SK-N-SH (cell line): Measurements from ENCODE around the gene YIPF5. TPM values are rescaled to one million over a fixed set of nuclear protein-coding genes. Genes with fewer than 3 reads are reported as not detected.

Experiments used
- CTCF ChIA-PET: fragments of 300-600, 350-600 bp; formaldehyde crosslinking; extraction: SDS; loops from one replicate; lab custom pipeline; 2021; lab: Yijun Ruan, JAX
- POLR2A ChIA-PET: fragments of 350-600 bp; sonication (Branson Sonifier 250); formaldehyde crosslinking; extraction: SDS; loops from one replicate; lab custom pipeline; 2020; ENCODE audit warnings: antibody characterized with exemption, inconsistent platforms; lab: Yijun Ruan, JAX
- DNase-seq: peaks from one replicate; pipeline ENCODE4 v3.0.0; 2012
- H2AFZ ChIP-seq: fragments of 200-600 bp; sonication (generic); 2 replicates; pipeline ENCODE4 v1.8.1; 2016; ENCODE audit warnings: antibody characterized with exemption, mild to moderate bottlenecking, low read depth
- H3F3A ChIP-seq: fragments of 200-600 bp; sonication (generic); replicated peaks from 2 replicates; pipeline ENCODE3; 2016; ENCODE audit warnings: antibody characterized with exemption, mild to moderate bottlenecking; ENCODE audit not compliant: insufficient read depth
- H3K27ac ChIP-seq, 2 experiments: fragments of 200-500 bp in 1 of 2; fragments of 200-600 bp in 1 of 2; sonication (Bioruptor generic) in 1 of 2; sonication (generic), shearing (Covaris generic) in 1 of 2; 2 replicates each; pipeline versions ENCODE4 v1.5.1 to v1.6.1; 2014 to 2016; ENCODE audit warnings: low read depth in 2 of 2, inconsistent platforms in 1 of 2, low read length in 1 of 2, mild to moderate bottlenecking in 1 of 2, mixed read lengths in 1 of 2
- H3K27me3 ChIP-seq: fragments of 200-600 bp; sonication (generic), shearing (Covaris generic); 2 replicates; pipeline ENCODE4 v1.6.1; 2016; ENCODE audit warnings: mixed run types; ENCODE audit not compliant: insufficient read depth
- H3K36me3 ChIP-seq, 2 experiments: fragments of 200-500 bp in 1 of 2; fragments of 200-600 bp in 1 of 2; sonication (Bioruptor generic) in 1 of 2; sonication (generic) in 1 of 2; replicated peaks in 1 of 2; 2 replicates each; pipeline versions ENCODE3 to v1.5.1; 2014 to 2016; ENCODE audit warnings: low read length in 1 of 2, mild to moderate bottlenecking in 1 of 2; ENCODE audit not compliant: insufficient read depth in 2 of 2, control insufficient read depth in 1 of 2
- H3K4me1 ChIP-seq, 2 experiments: fragments of 200-500 bp in 1 of 2; fragments of 200-600 bp in 1 of 2; sonication (Bioruptor generic) in 1 of 2; sonication (generic), shearing (Covaris generic) in 1 of 2; 2 replicates each; pipeline versions ENCODE4 v1.5.1 to v1.6.1; 2014 to 2016; ENCODE audit warnings: low read depth in 1 of 2, low read length in 1 of 2, mixed run types in 1 of 2; ENCODE audit not compliant: insufficient read depth in 2 of 2, control insufficient read depth in 1 of 2
- H3K4me2 ChIP-seq: fragments of 200-600 bp; sonication (generic), shearing (Covaris generic); 2 replicates; pipeline ENCODE4 v1.6.1; 2017; ENCODE audit warnings: mixed run types
- H3K4me3 ChIP-seq, 2 experiments: fragments of 200-500 bp in 1 of 2; fragments of 200-600 bp in 1 of 2; sonication (Bioruptor generic) in 1 of 2; sonication (generic), shearing (Covaris generic) in 1 of 2; 2 replicates each; pipeline versions ENCODE4 v1.5.1 to v1.8.1; 2014 to 2016; ENCODE audit warnings: low read depth in 2 of 2, inconsistent platforms in 1 of 2, low read length in 1 of 2, mild to moderate bottlenecking in 1 of 2, mixed read lengths in 1 of 2, moderate library complexity in 1 of 2
- H3K79me2 ChIP-seq: fragments of 200-600 bp; sonication (generic); 2 replicates; pipeline ENCODE4 v1.8.1; 2017; ENCODE audit warnings: mild to moderate bottlenecking; ENCODE audit not compliant: insufficient read depth
- H3K9ac ChIP-seq: fragments of 200-600 bp; sonication (generic); 2 replicates; pipeline ENCODE4 v1.6.1; 2017; ENCODE audit warnings: mixed run types
- H3K9me2 ChIP-seq: fragments of 200-600 bp; sonication (generic); 2 replicates; pipeline ENCODE4 v1.6.1; 2017; ENCODE audit warnings: mixed run types
- H3K9me3 ChIP-seq: fragments of 200-600 bp; sonication (generic); 2 replicates; pipeline ENCODE4 v1.6.1; 2017; ENCODE audit warnings: mixed run types, mild to moderate bottlenecking, moderate library complexity
- H4K20me1 ChIP-seq: fragments of 200-600 bp; sonication (generic); 2 replicates; pipeline ENCODE4 v1.6.1; 2017; ENCODE audit warnings: mild to moderate bottlenecking, mixed run types; ENCODE audit not compliant: insufficient read depth
- CHD2 ChIP-seq: fragments of 150-350 bp; IDR thresholded peaks from 2 replicates; pipeline ENCODE4 v1.6.1; 2018; ENCODE audit warnings: low read length; ENCODE audit not compliant: partially characterized antibody
- CTCF ChIP-seq: fragments of 200-600 bp; sonication (generic); IDR thresholded peaks from 2 replicates; pipeline ENCODE4 v1.6.1; 2017; ENCODE audit warnings: antibody characterized with exemption, mild to moderate bottlenecking, moderate library complexity
- ELF1 ChIP-seq: IDR thresholded peaks from 2 replicates; pipeline ENCODE4 v1.4.0; 2012
- FOXM1 ChIP-seq: IDR thresholded peaks from 2 replicates; pipeline ENCODE4 v1.4.0; 2012; ENCODE audit warnings: low read depth, mild to moderate bottlenecking
- GABPA ChIP-seq: IDR thresholded peaks from 2 replicates; pipeline ENCODE4 v1.4.0; 2012; ENCODE audit warnings: low read depth, mild to moderate bottlenecking
- GATA2 ChIP-seq: sonication (generic); formaldehyde crosslinking; IDR thresholded peaks from 2 replicates; pipeline ENCODE4 v1.5.0; 2020; ENCODE audit warnings: mild to moderate bottlenecking, missing genetic modification reagents
- MEF2A ChIP-seq: IDR thresholded peaks from 2 replicates; pipeline ENCODE4 v1.4.0; 2012; ENCODE audit warnings: low read depth, borderline replicate concordance
- NFIC ChIP-seq: IDR thresholded peaks from 2 replicates; pipeline ENCODE4 v1.4.0; 2012; ENCODE audit warnings: borderline replicate concordance
- RCOR1 ChIP-seq: fragments of 150-350 bp; IDR thresholded peaks from 2 replicates; pipeline ENCODE4 v1.6.1; 2017; ENCODE audit warnings: antibody characterized with exemption, low read length
- RXRA ChIP-seq: IDR thresholded peaks from 2 replicates; pipeline ENCODE4 v1.4.0; 2012; ENCODE audit warnings: low read depth, mild to moderate bottlenecking, borderline replicate concordance
- SIN3A ChIP-seq: IDR thresholded peaks from 2 replicates; pipeline ENCODE4 v1.6.1; 2012; ENCODE audit warnings: low read depth, mild to moderate bottlenecking, low read length, moderate library complexity, borderline replicate concordance
- SMC3 ChIP-seq: IDR thresholded peaks from 2 replicates; pipeline ENCODE4 v1.6.1; 2012; ENCODE audit warnings: low read depth, low read length, improper control_type of control experiment
- TAF1 ChIP-seq: IDR thresholded peaks from 2 replicates; pipeline ENCODE4 v1.6.1; 2012; ENCODE audit warnings: low read depth, mild to moderate bottlenecking, low read length, moderate library complexity, borderline replicate concordance
- TEAD4 ChIP-seq: IDR thresholded peaks from 2 replicates; pipeline ENCODE4 v1.4.0; 2012; ENCODE audit warnings: mild to moderate bottlenecking, borderline replicate concordance; ENCODE audit not compliant: insufficient read depth
- USF1 ChIP-seq: IDR thresholded peaks from 2 replicates; pipeline ENCODE4 v1.4.0; 2012; ENCODE audit warnings: low read depth, borderline replicate concordance
- USF2 ChIP-seq: fragments of 150-350 bp; IDR thresholded peaks from 2 replicates; pipeline ENCODE4 v1.6.1; 2017; ENCODE audit warnings: antibody characterized with exemption, low read length, low read depth, borderline replicate concordance
- WGBS: methylation state at CpG from one replicate; pipeline ENCODE4 v1.1.6; 2017; ENCODE audit warnings: low lambda C conversion rate; 5-methylcytosine and 5-hydroxymethylcytosine counted together
- polyA plus RNA-seq, 3 experiments: library from polyadenylated mRNA; depleted of rRNA; stranded (reverse); fragments of >200 nt; gene quantifications; 2 replicates each; pipeline ENCODE4 v1.2.3, GENCODE V29; 2012
- TF ChIP-seq, protein P1 (sequence below): IDR thresholded peaks from 2 replicates; pipeline ENCODE4 v1.4.0; 2012; ENCODE audit warnings: low read depth, borderline replicate concordance
- TF ChIP-seq, protein P2 (sequence below): IDR thresholded peaks from 2 replicates; pipeline ENCODE4 v1.6.1; 2012; ENCODE audit warnings: mild to moderate bottlenecking, low read depth, low read length, moderate library complexity

Gene YIPF5
- polyA plus RNA-seq, 1 of the 3 experiments (the other 2 are of a cell fraction), result 36.2 TPM

- 92% methylated on average over 2 of the region's 2 CpGs for WGBS
- peaks cover 12% of the 10 kb centered on the region; the same call in 1 of the 2 replicates for H3K79me2 ChIP-seq
- no peak overlapping the region for H2AFZ ChIP-seq
- no peak overlapping the region for H3K4me3 ChIP-seq
- peaks cover 25% of the 10 kb centered on the region for H3F3A ChIP-seq
- H4K20me1 ChIP-seq, result no peaks in the 10 kb centered on the region
- 0 out of 4 replicates have a peak overlapping the region, but pooled peaks of 1 of the 2 experiments have one; percentile 11 for H3K27ac ChIP-seq
- no peak for DNase-seq
- H3K36me3 ChIP-seq, result peaks cover 40 to 43% of the 10 kb centered on the region in 2 experiments
- H3K27me3 ChIP-seq, result no peaks in the 10 kb centered on the region
- no peak overlapping the region for H3K4me2 ChIP-seq
- POLR2A ChIA-PET, result no interaction called here
- no peaks in the 10 kb centered on the region for H3K9me2 ChIP-seq
- TF ChIP-seq RXRA (no peak), GABPA (no peak), MEF2A (no peak), RCOR1 (no peak), USF2 (no peak), CTCF (no peak), FOXM1 (no peak), TEAD4 (no peak), CHD2 (no peak), SMC3 (no peak), SIN3A (no peak), ELF1 (no peak), TAF1 (no peak), GATA2 (no peak), NFIC (no peak), USF1 (no peak)
- TF ChIP-seq, protein P1, sequence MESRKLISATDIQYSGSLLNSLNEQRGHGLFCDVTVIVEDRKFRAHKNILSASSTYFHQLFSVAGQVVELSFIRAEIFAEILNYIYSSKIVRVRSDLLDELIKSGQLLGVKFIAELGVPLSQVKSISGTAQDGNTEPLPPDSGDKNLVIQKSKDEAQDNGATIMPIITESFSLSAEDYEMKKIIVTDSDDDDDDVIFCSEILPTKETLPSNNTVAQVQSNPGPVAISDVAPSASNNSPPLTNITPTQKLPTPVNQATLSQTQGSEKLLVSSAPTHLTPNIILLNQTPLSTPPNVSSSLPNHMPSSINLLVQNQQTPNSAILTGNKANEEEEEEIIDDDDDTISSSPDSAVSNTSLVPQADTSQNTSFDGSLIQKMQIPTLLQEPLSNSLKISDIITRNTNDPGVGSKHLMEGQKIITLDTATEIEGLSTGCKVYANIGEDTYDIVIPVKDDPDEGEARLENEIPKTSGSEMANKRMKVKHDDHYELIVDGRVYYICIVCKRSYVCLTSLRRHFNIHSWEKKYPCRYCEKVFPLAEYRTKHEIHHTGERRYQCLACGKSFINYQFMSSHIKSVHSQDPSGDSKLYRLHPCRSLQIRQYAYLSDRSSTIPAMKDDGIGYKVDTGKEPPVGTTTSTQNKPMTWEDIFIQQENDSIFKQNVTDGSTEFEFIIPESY, result no peak
- TF ChIP-seq, protein P2, sequence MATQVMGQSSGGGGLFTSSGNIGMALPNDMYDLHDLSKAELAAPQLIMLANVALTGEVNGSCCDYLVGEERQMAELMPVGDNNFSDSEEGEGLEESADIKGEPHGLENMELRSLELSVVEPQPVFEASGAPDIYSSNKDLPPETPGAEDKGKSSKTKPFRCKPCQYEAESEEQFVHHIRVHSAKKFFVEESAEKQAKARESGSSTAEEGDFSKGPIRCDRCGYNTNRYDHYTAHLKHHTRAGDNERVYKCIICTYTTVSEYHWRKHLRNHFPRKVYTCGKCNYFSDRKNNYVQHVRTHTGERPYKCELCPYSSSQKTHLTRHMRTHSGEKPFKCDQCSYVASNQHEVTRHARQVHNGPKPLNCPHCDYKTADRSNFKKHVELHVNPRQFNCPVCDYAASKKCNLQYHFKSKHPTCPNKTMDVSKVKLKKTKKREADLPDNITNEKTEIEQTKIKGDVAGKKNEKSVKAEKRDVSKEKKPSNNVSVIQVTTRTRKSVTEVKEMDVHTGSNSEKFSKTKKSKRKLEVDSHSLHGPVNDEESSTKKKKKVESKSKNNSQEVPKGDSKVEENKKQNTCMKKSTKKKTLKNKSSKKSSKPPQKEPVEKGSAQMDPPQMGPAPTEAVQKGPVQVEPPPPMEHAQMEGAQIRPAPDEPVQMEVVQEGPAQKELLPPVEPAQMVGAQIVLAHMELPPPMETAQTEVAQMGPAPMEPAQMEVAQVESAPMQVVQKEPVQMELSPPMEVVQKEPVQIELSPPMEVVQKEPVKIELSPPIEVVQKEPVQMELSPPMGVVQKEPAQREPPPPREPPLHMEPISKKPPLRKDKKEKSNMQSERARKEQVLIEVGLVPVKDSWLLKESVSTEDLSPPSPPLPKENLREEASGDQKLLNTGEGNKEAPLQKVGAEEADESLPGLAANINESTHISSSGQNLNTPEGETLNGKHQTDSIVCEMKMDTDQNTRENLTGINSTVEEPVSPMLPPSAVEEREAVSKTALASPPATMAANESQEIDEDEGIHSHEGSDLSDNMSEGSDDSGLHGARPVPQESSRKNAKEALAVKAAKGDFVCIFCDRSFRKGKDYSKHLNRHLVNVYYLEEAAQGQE, result no peak
- no peaks in the 10 kb centered on the region for H3K4me1 ChIP-seq
- CTCF ChIA-PET, result no interaction called here
- H3K9ac ChIP-seq, result no peak overlapping the region
- no peaks in the 10 kb centered on the region for H3K9me3 ChIP-seq
Measured at GRCh38 chr5:144156767-144157171, 13.7 kb downstream of the YIPF5 start.
